GM21526 (cell line): Measurements from ENCODE around the gene MICALL1.

Source experiments
- ATAC-seq: cut with Tn5 transposase; IDR thresholded peaks from one replicate; pipeline ENCODE4 v1.9.1; 2021; ENCODE audit warnings: moderate library complexity; ENCODE audit not compliant: unreplicated experiment, low FRiP score

MICALL1 gene

GRCh38 chr22:37904572-37905533, 1.2 kb upstream of the MICALL1 start:
- ATAC-seq, result no peak

GRCh38 chr22:37906364-37907008, 389 bp downstream of the MICALL1 start:
- peak; percentile 28 for ATAC-seq

DNA sequence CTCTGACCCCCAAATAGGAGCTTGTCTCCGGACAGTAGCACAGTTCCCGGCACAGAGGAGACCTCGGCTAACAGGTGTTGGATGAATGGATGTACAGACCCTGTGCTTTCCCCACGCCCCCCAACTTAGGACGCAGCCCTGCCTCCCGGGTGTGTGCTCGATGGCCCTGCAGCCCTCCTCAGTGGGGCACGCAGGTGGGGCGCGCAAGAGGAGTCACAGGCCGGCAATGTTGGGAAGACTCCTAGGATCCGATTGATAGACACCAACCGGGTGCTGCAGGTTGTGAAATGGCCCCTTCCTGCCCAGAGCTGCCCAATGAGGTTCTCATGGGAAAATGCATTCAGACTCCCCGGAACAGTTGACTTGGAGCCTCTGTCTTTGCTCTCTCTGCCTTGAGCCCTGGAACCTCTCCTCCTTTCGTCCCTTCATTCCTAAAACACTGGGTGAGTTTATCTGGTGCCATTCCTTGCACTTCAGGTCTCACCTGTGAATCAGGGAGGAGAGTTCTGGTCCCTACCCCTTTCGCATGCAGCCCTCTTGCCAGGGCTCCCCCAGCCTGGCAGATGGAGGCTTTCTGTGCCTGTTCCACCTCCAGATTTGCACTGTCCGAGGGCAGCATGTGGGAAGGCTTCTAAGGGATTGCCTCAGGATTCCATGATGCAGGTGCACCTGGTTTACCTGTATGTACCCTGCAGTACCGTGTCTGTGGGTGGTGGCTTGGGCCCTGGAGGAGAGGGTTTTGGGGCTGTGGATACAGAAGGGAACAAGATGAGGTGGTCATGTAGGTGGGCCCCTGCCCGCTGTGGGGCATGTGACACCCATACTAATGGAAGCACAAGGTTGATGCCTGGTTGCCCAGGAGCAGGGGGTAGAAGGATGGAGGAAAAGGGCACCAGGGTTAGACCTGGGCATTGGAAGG, 1.2 kb downstream of the MICALL1 start:
- no peak for ATAC-seq

- no peak for ATAC-seq
These were observed 3.7 kb downstream of the MICALL1 start for GRCh38 chr22:37909766-37910165.

DNA sequence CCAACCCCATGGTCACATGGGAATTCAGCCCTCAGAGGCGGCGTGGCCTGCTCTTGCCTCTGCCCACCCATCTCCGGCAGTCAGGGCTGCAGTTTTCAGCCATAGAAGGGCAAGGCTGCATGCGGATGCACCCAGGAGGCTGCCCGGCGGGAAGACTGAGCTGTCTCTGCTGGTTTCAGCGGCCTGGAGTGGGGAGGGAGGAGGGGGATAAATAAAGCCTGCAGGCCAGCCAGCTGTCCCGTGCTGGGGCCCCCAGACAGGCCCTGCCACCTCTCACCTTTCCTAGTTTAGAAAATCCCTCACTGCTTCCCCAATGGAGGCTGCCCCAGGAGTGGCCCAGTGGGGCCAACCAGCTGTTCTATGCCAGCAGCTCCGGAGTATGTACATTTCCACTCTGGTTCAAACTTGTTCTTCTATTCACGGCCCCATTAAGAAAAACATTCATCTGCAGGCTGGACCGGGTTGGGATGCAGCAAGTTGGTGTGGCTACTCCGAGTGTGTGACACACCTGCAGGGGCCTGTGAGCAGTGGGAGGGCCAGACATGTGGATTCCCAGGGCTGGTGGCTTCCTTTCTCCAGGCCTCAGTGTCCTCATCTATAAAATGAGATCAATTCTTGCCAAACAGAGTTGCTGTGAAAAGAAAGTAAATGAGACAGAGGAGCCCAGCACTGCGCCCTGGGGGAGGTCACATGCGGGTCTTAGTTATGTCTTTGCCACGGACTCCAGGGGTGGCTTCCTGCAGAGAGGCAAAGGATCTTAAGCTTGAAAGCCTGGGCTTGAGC, 5.0 kb downstream of the MICALL1 start:
- no peak for ATAC-seq

- no peak for ATAC-seq
These were observed 5.6 kb downstream of the MICALL1 start for GRCh38 chr22:37911697-37912096.

GRCh38 chr22:37912171-37912570, 6.1 kb downstream of the MICALL1 start:
- no peak for ATAC-seq

DNA sequence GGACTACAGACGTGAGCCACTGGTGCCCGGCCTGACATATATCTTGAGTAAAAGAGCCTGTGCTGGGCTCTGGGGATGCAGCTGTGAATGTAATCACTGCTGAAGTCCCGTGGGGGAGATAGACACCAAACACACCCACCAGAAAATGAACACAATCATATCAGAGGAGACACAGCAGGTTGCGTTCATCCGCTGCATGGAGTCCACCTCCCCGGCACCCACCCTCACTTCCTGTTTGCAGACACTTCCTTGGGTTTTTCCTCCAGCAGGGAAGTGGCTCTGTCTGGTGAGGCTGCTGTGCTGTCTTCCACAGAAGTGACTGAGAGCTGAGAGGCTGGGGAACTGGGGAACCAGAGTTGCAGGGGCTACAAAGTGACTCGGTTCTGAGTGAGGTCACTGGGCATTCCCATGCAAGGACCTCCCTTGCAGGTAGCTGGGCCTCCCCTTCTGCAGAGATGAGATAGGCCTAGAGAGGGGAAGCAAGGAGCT, 7.2 kb downstream of the MICALL1 start:
- no peak for ATAC-seq

GRCh38 chr22:37916311-37916710, 10.2 kb downstream of the MICALL1 start:
- ATAC-seq, result no peak

DNA sequence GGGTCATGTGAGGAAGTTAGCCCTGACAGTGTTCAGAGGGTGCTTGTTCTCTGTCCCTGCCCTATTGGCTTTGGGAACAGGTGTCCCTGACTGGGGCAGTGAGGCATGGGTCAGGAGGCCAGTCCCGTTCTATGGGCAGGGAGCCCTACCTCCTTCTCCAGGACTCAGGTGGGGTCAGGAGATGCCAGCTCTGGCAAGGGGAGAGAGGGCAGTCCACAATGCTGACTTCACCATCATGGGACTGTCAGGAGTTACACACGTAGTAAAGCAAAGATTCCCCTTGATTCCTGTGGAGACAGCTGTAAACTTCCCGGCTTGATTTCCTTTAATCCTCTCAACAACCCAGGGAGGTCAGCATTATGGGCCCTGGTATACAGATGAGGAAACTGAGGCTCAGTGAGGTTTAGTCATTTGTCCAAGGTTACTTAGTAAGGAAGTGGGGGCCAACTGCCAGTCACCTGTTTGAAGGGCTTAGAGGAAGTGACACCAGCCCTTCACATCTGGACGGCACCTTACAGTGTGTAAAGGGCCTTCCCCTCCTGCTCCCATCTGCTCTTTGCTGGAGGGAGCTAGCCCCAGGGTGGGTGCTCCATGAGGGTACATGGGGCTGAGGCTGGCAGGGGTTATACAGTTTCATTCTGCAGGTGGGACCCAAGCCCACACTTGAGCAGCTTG, 11.9 kb downstream of the MICALL1 start:
- ATAC-seq, result no peak

GRCh38 chr22:37918580-37919270, 12.6 kb downstream of the MICALL1 start:
- ATAC-seq, result no peak

DNA sequence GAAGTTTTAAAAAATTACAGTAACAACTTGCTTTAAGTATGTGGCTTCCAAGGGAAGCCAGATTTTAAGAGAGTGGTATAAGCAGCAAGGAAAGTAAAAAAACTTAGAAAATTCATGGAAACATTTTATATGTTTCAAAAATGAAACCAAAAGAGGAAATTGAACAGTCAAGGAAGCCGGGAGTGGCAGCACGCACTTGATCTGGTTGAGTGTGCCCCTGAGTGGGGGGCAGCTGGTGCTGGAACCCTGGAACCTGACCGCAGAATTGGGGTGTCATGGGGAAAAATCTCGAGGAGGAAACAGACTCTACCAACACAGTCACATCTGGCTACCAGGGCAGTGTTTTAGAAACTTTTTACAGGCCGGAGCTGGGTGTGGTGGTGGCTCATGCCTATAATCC, 14.0 kb downstream of the MICALL1 start:
- ATAC-seq, result no peak

DNA sequence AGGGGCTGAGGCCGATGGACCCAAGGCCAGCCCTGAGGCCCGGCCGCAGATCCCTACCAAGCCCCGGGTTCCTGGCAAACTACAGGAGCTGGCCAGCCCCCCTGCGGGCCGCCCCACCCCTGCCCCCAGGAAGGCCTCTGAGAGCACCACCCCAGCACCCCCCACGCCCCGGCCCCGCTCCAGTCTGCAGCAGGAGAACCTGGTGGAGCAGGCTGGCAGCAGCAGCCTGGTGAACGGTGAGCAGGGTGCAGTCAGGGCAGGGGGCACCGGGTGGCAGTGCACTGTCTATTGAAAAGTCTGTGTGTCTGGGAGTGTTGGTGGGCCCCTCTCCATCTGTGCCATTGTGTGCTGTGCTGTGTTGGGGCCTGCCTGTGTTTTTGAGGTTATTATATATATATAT, 16.1 kb downstream of the MICALL1 start:
- ATAC-seq, result no peak

DNA sequence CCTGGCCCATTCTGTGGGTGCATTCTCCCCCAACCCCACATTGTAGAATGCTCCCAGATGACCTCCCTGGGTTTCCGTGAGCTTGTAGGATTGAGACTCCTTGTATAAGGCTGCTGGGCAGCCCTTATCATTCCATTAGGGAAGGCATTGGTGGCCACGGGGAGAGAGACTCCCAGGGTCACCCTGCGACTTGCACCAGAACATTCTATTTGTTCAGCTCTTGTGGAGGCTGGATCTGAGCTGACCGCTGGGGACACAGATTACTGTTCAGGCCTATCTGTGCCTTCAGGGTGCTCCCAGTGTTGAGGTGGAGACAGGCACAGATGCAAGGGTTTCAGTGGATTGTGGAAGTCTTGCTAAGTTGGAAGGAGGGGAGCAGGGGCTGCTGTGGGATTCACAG, 17.8 kb downstream of the MICALL1 start:
- no peak for ATAC-seq

GRCh38 chr22:37924386-37925065, 18.4 kb downstream of the MICALL1 start:
- ATAC-seq, result no peak

DNA sequence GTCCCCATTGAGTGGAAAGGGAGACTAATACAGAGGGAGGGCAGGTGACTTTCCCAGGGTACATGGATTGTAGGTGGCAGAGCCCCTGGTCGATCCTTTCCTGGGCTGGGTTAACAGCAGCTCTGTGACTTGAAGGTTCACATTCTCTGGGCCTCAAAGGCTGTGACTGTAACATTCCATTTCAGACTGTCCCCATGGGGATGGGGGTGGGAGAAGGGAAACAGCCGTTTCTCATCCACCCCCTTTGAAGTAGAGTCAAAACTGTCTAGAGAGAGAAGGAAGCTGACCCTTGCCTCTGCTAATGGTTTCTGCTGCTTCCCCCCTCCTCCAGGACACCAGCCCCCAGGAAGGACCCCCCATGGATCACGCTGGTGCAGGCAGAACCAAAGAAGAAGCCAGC, 19.2 kb downstream of the MICALL1 start:
- ATAC-seq, result no peak

GRCh38 chr22:37925767-37926166, 19.7 kb downstream of the MICALL1 start:
- ATAC-seq, result no peak

GRCh38 chr22:37926358-37926757, 20.3 kb downstream of the MICALL1 start:
- no peak for ATAC-seq
